Activated CD4-positive, alpha-beta memory T cell treated with anti-CD3 and anti-CD28 coated beads for 36 hours (primary cell): Measurements from ENCODE around the gene CELSR3. TPM values are rescaled to one million over a fixed set of nuclear protein-coding genes. Genes with fewer than 3 reads are reported as not detected.

ENCODE experiments used
- CTCF ChIA-PET: fragments of 350-600 bp; sonication (Branson Sonifier 250); formaldehyde crosslinking; loops from one replicate; lab custom pipeline; 2021; ENCODE audit warnings: antibody characterized with exemption, inconsistent platforms; lab: Charles Lee
- POLR2A ChIA-PET: fragments of 350-600 bp; sonication (Branson Sonifier 250); formaldehyde crosslinking; loops from one replicate; lab custom pipeline; 2021; ENCODE audit warnings: antibody characterized with exemption; lab: Charles Lee
- DNase-seq: peaks from one replicate; pipeline ENCODE4 v3.0.0-alpha.2; 2020
- H3K27ac Mint-ChIP-seq: one replicate; pipeline ENCODE4 v1.8.0; 2021; ENCODE audit warnings: mixed read lengths
- H3K27me3 Mint-ChIP-seq: one replicate; pipeline ENCODE4 v1.8.0; 2021; ENCODE audit warnings: mixed read lengths
- H3K36me3 Mint-ChIP-seq: one replicate; pipeline ENCODE4 v1.8.0; 2021; ENCODE audit warnings: mixed read lengths
- H3K4me1 Mint-ChIP-seq: one replicate; pipeline ENCODE4 v1.8.0; 2021; ENCODE audit warnings: low read depth, mixed read lengths
- H3K4me3 Mint-ChIP-seq: one replicate; pipeline ENCODE4 v1.8.0; 2021; ENCODE audit warnings: mild to moderate bottlenecking, mixed read lengths
- H3K9me3 Mint-ChIP-seq: one replicate; pipeline ENCODE4 v1.8.0; 2021; ENCODE audit warnings: mixed read lengths
- intact Hi-C: fragments of 100-400 bp; cut with micrococcal nuclease; formaldehyde crosslinking; loops from one replicate; pipeline ENCODE4 v1.15.1; 2023
- total RNA-seq, 2 experiments: library from RNA; stranded (reverse); gene quantifications; one replicate each; pipeline ENCODE4 v1.2.3, GENCODE V29; 2021

CELSR3 gene
- total RNA-seq, 2 experiments from 2014 or later: 6.9 to 7.5 TPM

GRCh38 chr3:48617559-48617958, 45.1 kb downstream of the CELSR3 start:
- Mint-ChIP-seq H3K27me3 (no peaks in the 10 kb centered on the region), H3K27ac (no peak overlapping the region), H3K4me3 (no peak overlapping the region), H3K9me3 (peaks cover 23% of the 10 kb centered on the region), H3K4me1 (peaks cover 18% of the 10 kb centered on the region), H3K36me3 (peaks cover 17% of the 10 kb centered on the region)
- ChIA-PET CTCF (interaction anchor here (2.2 kb wide), 1 partner anchor 18 kb away, joined by 7 read pairs; the partner anchor contains the start of gene SLC26A6), POLR2A (no interaction called here)
- intact Hi-C loops: no loop called here
- no peak for DNase-seq

DNA sequence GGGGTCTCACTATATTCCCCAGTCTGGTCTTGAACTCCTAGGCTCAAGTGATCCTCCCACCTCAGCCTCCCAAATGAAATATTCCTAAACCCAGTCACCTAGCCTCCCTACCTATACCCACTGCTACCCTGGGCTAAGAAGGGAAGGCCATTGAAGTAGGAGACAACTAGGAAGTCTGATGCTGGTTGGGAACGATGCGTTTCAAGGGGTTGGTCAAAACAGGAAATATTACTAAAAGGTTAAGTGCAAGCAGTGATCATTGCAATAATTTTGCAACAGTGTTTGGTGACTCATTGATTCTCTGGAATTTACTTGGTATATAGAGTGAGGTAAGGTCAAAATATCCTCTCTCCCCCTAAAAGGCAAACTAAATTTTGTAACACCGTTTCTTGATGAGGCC, 48.6 kb downstream of the CELSR3 start:
- CTCF ChIA-PET: interaction anchor here (1.1 to 5.0 kb wide), 4 partner anchors 21 to 178 kb away, joined by 3 to 38 read pairs (median 5); partner anchors contain the start of gene SLC26A6
- peak; percentile 46 for DNase-seq
- intact Hi-C loops: loop anchor here (1.0 kb wide), 1 partner anchor 21 kb away; the partner anchor contains the start of gene SLC26A6

GRCh38 chr3:48612309-48612708, 50.4 kb downstream of the CELSR3 start:
- intact Hi-C loops: no loop called here
- POLR2A ChIA-PET: interaction anchor here (1.8 kb wide), 1 partner anchor 23 kb away, joined by 5 read pairs; the partner anchor contains the start of gene SLC26A6
- peaks cover 37% of the 10 kb centered on the region for H3K4me1 Mint-ChIP-seq
- H3K27me3 Mint-ChIP-seq: no peaks in the 10 kb centered on the region
- no peak overlapping the region for H3K4me3 Mint-ChIP-seq
- peaks cover 24% of the 10 kb centered on the region for H3K36me3 Mint-ChIP-seq
- peak overlapping the region; percentile 34 for H3K27ac Mint-ChIP-seq
- no peak for DNase-seq
- CTCF ChIA-PET: interaction anchor here (1.6 to 5.0 kb wide), 2 partner anchors 23 to 54 kb away, joined by 5 to 38 read pairs; partner anchors contain the start of gene SLC26A6
- H3K9me3 Mint-ChIP-seq: peaks cover 6% of the 10 kb centered on the region

More for the DNA sequence above, 48.6 kb downstream of the CELSR3 start:
- peaks cover 22% of the 10 kb centered on the region for H3K9me3 Mint-ChIP-seq
- peaks cover 24% of the 10 kb centered on the region for H3K4me1 Mint-ChIP-seq
- H3K36me3 Mint-ChIP-seq: peaks cover 22% of the 10 kb centered on the region
- H3K27ac Mint-ChIP-seq: peak overlapping the region; percentile 97
- POLR2A ChIA-PET: interaction anchor here (0.6 to 1.3 kb wide), 3 partner anchors 11 to 57 kb away, joined by 3 to 4 read pairs (median 3); no protein-coding TSS in a partner anchor
- H3K4me3 Mint-ChIP-seq: peak overlapping the region; percentile 56
- H3K27me3 Mint-ChIP-seq: no peaks in the 10 kb centered on the region

DNA sequence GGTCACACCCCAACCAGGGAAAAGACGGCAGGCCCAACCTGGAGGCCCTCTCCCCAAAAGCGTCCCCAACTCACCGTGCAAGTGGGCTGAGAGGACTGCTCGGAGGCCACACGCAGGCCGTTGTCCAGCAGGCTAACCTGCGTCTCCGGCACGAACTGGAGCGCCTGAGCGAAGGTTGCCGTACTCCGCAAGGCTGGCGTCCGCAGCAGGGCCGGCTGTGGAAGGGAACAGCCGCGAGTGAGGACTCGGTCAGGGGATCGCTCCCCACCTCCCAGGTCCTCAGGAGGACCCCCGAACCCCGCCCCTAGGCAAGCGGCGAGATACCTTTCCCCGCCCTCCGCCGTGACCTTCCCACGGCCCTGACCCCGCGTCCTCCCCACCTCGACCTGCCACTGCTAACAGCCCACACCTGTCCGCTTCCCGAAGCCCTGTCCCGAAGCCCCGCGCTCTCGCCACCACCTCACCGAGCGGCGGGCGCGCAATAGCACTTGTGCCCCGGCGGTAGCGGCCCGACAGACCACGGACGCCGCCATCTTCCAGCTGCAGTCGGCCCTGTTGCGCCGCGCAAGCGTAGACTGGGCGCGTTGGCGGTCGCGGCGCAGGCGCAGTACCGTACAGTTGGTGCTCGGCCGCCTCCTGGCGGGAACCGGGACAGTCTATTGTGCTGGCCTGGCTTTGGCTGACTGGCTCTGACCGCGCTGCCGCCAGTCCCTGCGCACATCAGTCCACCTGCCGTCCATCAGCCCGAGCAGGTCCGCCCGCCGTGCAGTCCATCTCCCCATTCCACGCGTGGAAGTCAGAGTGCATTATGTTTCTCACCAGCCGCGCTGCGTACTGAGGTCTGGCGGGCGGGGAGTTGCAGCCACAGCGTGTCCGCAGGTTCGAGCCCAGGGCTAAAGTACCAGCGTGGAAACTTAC, 53.3 kb downstream of the CELSR3 start, which contains the start of gene UQCRC1:
Gene UQCRC1, minus strand, starts transcription at position 559 of the 918 bp plus-strand sequence. Its CDS starts 26 bp downstream, at position 533.
- DNase-seq: peak; percentile 95
- POLR2A ChIA-PET: interaction anchor here (1.0 kb wide), 2 partner anchors 12 to 26 kb away, joined by 3 to 7 read pairs; partner anchors contain the start of gene SLC26A6
- peaks cover 28% of the 10 kb centered on the region for H3K36me3 Mint-ChIP-seq
- intact Hi-C loops: loop anchor here (1.0 kb wide), 3 partner anchors 26 to 52 kb away; partner anchors contain the start of gene SLC26A6
- CTCF ChIA-PET: interaction anchor here (0.6 to 5.0 kb wide), 10 partner anchors 15 to 210 kb away, joined by 3 to 38 read pairs (median 5); partner anchors contain the start of genes CELSR3 and SLC26A6
- H3K27me3 Mint-ChIP-seq: no peaks in the 10 kb centered on the region
- peaks cover 27% of the 10 kb centered on the region for H3K4me1 Mint-ChIP-seq
- H3K27ac Mint-ChIP-seq: peak within 1 kb of the TSS; percentile 90
- no peaks in the 10 kb centered on the region for H3K9me3 Mint-ChIP-seq
- peak within 1 kb of the TSS; percentile 99 for H3K4me3 Mint-ChIP-seq

DNA sequence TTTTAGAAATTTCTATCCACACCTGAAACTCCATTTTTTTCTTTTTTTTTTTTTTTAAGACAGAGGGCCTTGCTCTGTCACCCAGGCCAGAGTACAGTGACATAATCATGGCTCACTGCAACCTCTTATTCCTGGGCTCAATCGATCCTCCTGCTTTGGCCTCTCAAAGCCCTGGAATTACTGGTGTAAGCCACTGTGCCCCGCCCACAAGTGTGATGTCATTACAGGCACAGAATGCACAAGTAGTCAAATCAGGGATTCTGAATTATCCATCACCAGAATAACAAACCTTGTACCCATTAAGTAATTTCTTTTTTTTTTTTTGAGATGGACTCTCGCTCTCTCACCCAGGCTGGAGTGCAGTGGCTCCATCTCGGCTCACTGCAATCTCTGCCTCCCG, 55.2 kb downstream of the CELSR3 start:
- H3K36me3 Mint-ChIP-seq: peaks cover 36% of the 10 kb centered on the region
- no peak overlapping the region for H3K4me3 Mint-ChIP-seq
- H3K9me3 Mint-ChIP-seq: no peaks in the 10 kb centered on the region
- ChIA-PET CTCF (interaction anchor here (1.8 kb wide), 1 partner anchor 171 kb away, joined by 5 read pairs; no protein-coding TSS in a partner anchor), POLR2A (no interaction called here)
- H3K27ac Mint-ChIP-seq: no peak overlapping the region
- intact Hi-C loops: no loop called here
- H3K4me1 Mint-ChIP-seq: peaks cover 19% of the 10 kb centered on the region
- no peaks in the 10 kb centered on the region for H3K27me3 Mint-ChIP-seq
- peak; percentile 55 for DNase-seq

DNA sequence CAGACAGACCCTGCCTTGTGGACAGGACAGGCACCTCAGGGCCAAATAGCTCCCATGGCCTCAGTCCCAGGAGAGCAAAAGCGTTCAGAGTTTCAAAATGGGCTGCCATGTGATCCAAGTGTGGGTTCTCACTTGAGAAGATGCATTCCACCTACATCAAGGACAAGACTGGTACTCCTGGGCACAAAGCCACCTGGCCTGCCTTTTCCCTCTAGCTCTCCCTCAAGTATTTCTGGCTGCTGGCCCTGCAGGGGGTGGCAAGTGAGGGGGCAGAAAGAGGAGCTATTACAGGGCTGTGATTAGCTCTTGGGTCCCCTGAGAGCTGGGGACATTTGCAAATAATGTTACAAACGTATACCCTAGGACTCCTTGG, 61.1 kb downstream of the CELSR3 start:
- Mint-ChIP-seq H3K4me1 (no peaks in the 10 kb centered on the region), H3K27ac (no peak overlapping the region), H3K27me3 (no peaks in the 10 kb centered on the region), H3K9me3 (no peaks in the 10 kb centered on the region), H3K36me3 (peaks cover 39% of the 10 kb centered on the region), H3K4me3 (no peak overlapping the region)
- ChIA-PET POLR2A (no interaction called here), CTCF (no interaction called here)
- no peak for DNase-seq
- intact Hi-C loops: no loop called here

GRCh38 chr3:48600711-48601621, 61.7 kb downstream of the CELSR3 start:
- Mint-ChIP-seq H3K4me1 (no peaks in the 10 kb centered on the region), H3K36me3 (peaks cover 39% of the 10 kb centered on the region), H3K27me3 (peaks cover 1% of the 10 kb centered on the region), H3K4me3 (no peak overlapping the region), H3K9me3 (no peaks in the 10 kb centered on the region), H3K27ac (no peak overlapping the region)
- ChIA-PET POLR2A (no interaction called here), CTCF (no interaction called here)
- intact Hi-C loops: no loop called here
- no peak for DNase-seq

GRCh38 chr3:48599509-48600285, 63.0 kb downstream of the CELSR3 start:
- Mint-ChIP-seq H3K4me1 (no peaks in the 10 kb centered on the region), H3K27me3 (peaks cover 1% of the 10 kb centered on the region), H3K27ac (no peak overlapping the region), H3K4me3 (no peak overlapping the region), H3K36me3 (peaks cover 33% of the 10 kb centered on the region), H3K9me3 (no peaks in the 10 kb centered on the region)
- ChIA-PET CTCF (interaction anchor here (0.6 kb wide), 1 partner anchor 43 kb away, joined by 3 read pairs; no protein-coding TSS in a partner anchor), POLR2A (no interaction called here)
- no peak for DNase-seq
- intact Hi-C loops: no loop called here

- ChIA-PET POLR2A (interaction anchor here (1.0 kb wide), 1 partner anchor 9 kb away, joined by 3 read pairs; no protein-coding TSS in a partner anchor), CTCF (interaction anchor here (0.6 kb wide), 1 partner anchor 42 kb away, joined by 3 read pairs; no protein-coding TSS in a partner anchor)
- peaks cover 6% of the 10 kb centered on the region for H3K27me3 Mint-ChIP-seq
- peaks cover 5% of the 10 kb centered on the region for H3K4me1 Mint-ChIP-seq
- no peaks in the 10 kb centered on the region for H3K9me3 Mint-ChIP-seq
- intact Hi-C loops: no loop called here
- no peak overlapping the region for H3K27ac Mint-ChIP-seq
- H3K4me3 Mint-ChIP-seq: no peak overlapping the region
- DNase-seq: no peak
- H3K36me3 Mint-ChIP-seq: peaks cover 29% of the 10 kb centered on the region
Observed at GRCh38 chr3:48599077-48599501, 63.6 kb downstream of the CELSR3 start.

DNA sequence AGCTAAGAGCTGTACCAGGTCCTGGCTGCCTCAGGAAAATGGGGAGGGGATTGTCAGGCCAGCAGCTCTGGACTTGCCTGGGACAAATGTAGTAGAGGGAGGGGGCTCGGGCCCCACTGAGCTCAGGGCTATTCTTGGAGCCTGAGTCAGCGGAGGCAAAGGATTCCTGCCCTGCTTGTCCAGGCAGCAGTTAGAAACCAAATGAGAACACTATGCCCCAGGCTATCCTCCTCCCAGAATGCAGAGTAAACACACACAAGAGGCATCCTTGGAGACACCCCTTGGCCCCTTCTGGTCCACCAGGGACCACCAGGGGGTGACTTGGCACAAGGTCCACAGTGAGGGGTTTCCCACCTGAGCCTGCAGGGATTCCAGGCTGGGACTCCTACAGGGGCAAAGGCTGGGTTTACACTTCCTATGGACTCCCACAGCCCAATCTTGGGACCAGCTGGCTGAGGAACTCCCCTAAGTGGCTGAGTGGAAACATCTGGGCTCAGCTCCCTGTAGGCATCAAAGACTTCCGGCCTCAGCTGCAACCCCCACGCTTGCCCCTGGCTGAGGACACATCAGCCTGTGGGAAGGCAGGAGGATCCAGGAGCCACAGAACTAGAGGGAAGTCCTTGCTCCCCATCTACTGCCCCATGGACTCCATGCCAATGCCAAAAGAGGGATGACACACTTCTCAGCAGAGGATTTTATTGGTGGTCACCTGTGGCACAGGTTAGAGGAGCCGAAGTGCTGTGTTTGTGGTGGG, 64.2 kb downstream of the CELSR3 start:
- H3K36me3 Mint-ChIP-seq: peaks cover 25% of the 10 kb centered on the region
- ChIA-PET POLR2A (interaction anchor here (1.0 kb wide), 1 partner anchor 9 kb away, joined by 3 read pairs; no protein-coding TSS in a partner anchor), CTCF (no interaction called here)

More for the DNA sequence above, 64.2 kb downstream of the CELSR3 start:
- no peak overlapping the region for H3K27ac Mint-ChIP-seq
- no peaks in the 10 kb centered on the region for H3K9me3 Mint-ChIP-seq
- H3K27me3 Mint-ChIP-seq: peaks cover 8% of the 10 kb centered on the region
- no peak overlapping the region for H3K4me3 Mint-ChIP-seq
- H3K4me1 Mint-ChIP-seq: peaks cover 5% of the 10 kb centered on the region
- intact Hi-C loops: no loop called here
- no peak for DNase-seq
